NCI-H748 (cell line): Measurements from ENCODE around the gene PRMT1.
"Not testable (repeated sequence)": the region's sequence is repeated elsewhere in the genome, so short reads cannot be mapped to it uniquely, and the experiment has no call there.

ENCODE experiments used
- DNase-seq: peaks from one replicate; lab custom pipeline; 2025; ENCODE audit not compliant: unreplicated experiment; lab: John Stamatoyannopoulos, UW

PRMT1 gene

GRCh38 chr19:49718511-49718910, 41.4 kb downstream of the PRMT1 start:
- DNase-seq = no peak

GRCh38 chr19:49718991-49719390, 41.9 kb downstream of the PRMT1 start:
- no peak for DNase-seq

- not testable (repeated sequence) for DNase-seq
These were observed 42.3 kb downstream of the PRMT1 start for GRCh38 chr19:49719420-49719819.

GRCh38 chr19:49727217-49728030, 50.4 kb downstream of the PRMT1 start:
- DNase-seq = no peak

- no peak for DNase-seq
These were observed 53.1 kb downstream of the PRMT1 start for GRCh38 chr19:49730166-49730565.
